Suprapubic skin (tissue), 4 donors: Measurements from ENCODE around the gene AGTR1.

Experiments used
- CTCF ChIP-seq, 2 donors: fragments of 200-600 bp in 1 of 2; fragments of 450-650 bp in 1 of 2; sonication (generic) in 1 of 2; IDR thresholded peaks; one replicate each; pipeline ENCODE4 v1.5.1; 2016 to 2019; ENCODE audit warnings: antibody characterized with exemption in 2 of 2, mild to moderate bottlenecking in 1 of 2, moderate library complexity in 1 of 2
- EP300 ChIP-seq: sonication (generic); formaldehyde crosslinking; IDR thresholded peaks from one replicate; pipeline ENCODE4 v1.6.1; 2017; ENCODE audit warnings: antibody characterized with exemption
- POLR2A ChIP-seq, 2 donors: fragments of 450-650 bp; IDR thresholded peaks; one replicate each; pipeline ENCODE4 v1.6.1; 2017; ENCODE audit warnings: antibody characterized with exemption in 2 of 2, mild to moderate bottlenecking in 2 of 2, moderate library complexity in 2 of 2
- POLR2AphosphoS5 ChIP-seq, 3 donors: sonication (generic); formaldehyde crosslinking; IDR thresholded peaks; one replicate each; pipeline ENCODE4 v1.6.1; 2017; ENCODE audit warnings: antibody characterized with exemption in 3 of 3

GRCh38 chr3:148651549-148651948 lies 46.2 kb upstream of the AGTR1 start:
- TF ChIP-seq CTCF (IDR thresholded peaks at IDR 0.05) (no peak), POLR2A (IDR thresholded peaks at IDR 0.05) (no peak), POLR2AphosphoS5 (IDR thresholded peaks at IDR 0.05) (no peak), EP300 (no peak)
